NB4 (cell line): ENCODE data around the gene RAD51B.
A peak's percentile ranks its signal among the peaks of the same experiment; 100 is the strongest.

Experiments used
- DNase-seq: peaks from one replicate; pipeline ENCODE4 v3.0.0; 2010; ENCODE audit warnings: low read depth
- H3K4me3 ChIP-seq: one replicate; pipeline ENCODE4 v1.5.1; 2011; ENCODE audit warnings: mild to moderate bottlenecking, low read depth, low read length, moderate library complexity
- CTCF ChIP-seq: IDR thresholded peaks from one replicate; pipeline ENCODE4 v1.5.1; 2012; ENCODE audit warnings: low read depth, low read length
- MYC ChIP-seq: IDR thresholded peaks from 2 replicates; pipeline ENCODE4 v1.6.1; 2011; ENCODE audit warnings: low read depth, low read length
- POLR2A ChIP-seq: IDR thresholded peaks from 2 replicates; pipeline ENCODE4 v1.6.1; 2011; ENCODE audit warnings: mild to moderate bottlenecking; ENCODE audit not compliant: insufficient read length; ENCODE audit errors: extremely low read depth
- TF ChIP-seq, protein P1 (sequence below): IDR thresholded peaks from 2 replicates; pipeline ENCODE4 v1.6.1; 2011; ENCODE audit warnings: low read depth, low read length

The RAD51B gene

GRCh38 chr14:68355415-68355814, 535.8 kb downstream of the RAD51B start:
- no peak overlapping the region for H3K4me3 ChIP-seq
- TF ChIP-seq POLR2A = no peak
- no peak for TF ChIP-seq MYC
- TF ChIP-seq CTCF = no peak
- TF ChIP-seq, protein P1, sequence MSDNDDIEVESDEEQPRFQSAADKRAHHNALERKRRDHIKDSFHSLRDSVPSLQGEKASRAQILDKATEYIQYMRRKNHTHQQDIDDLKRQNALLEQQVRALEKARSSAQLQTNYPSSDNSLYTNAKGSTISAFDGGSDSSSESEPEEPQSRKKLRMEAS = no peak
- DNase-seq = no peak

DNA sequence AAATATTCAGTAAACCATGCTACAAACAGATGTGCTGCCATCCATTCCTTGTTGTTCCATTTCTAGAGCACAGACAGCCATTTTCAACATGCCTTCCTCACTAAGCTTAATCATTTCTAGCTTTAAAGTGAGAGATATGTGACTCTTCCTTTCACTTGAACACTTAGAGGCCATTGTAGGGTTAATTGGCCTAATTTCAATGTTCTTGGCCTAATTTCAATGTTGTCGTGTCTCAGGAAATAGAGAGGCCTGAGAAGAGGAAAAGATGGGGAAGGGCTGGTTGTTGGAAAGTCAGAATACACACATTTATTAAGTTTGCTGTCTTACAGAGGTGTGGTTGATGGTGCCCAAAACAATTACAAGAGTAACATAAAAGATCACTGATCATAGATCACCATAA, 538.2 kb downstream of the RAD51B start:
- H3K4me3 ChIP-seq = no peak overlapping the region
- no peak for DNase-seq
- TF ChIP-seq MYC (no peak), POLR2A (no peak), CTCF (no peak)
- TF ChIP-seq, protein P1 = no peak

DNA sequence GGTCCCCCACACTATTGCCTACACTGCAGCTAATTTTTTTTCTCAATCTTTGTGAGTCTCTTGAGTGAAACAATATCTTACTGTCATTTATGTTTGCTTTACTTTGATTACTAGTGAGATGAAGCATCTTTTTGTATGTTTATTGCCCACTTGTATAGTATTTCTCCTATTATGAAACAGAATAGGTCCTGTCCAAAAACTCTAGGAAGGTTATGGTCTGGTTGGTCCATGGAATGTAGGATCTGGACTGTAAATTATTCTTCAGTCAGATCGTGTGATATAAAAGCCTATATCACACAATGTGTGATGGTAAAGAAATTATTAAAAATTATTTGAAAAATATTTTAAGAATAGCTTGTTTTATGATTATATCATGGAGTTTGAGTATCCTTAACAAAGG, 538.9 kb downstream of the RAD51B start:
- DNase-seq = no peak
- H3K4me3 ChIP-seq = no peak overlapping the region
- TF ChIP-seq POLR2A (no peak), MYC (no peak), CTCF (no peak)
- TF ChIP-seq, protein P1 = no peak

GRCh38 chr14:68359022-68359836, 539.6 kb downstream of the RAD51B start:
- no peak for TF ChIP-seq CTCF
- TF ChIP-seq POLR2A = no peak
- no peak for TF ChIP-seq MYC
- peak; percentile 10 for DNase-seq
- H3K4me3 ChIP-seq = no peak overlapping the region

DNA sequence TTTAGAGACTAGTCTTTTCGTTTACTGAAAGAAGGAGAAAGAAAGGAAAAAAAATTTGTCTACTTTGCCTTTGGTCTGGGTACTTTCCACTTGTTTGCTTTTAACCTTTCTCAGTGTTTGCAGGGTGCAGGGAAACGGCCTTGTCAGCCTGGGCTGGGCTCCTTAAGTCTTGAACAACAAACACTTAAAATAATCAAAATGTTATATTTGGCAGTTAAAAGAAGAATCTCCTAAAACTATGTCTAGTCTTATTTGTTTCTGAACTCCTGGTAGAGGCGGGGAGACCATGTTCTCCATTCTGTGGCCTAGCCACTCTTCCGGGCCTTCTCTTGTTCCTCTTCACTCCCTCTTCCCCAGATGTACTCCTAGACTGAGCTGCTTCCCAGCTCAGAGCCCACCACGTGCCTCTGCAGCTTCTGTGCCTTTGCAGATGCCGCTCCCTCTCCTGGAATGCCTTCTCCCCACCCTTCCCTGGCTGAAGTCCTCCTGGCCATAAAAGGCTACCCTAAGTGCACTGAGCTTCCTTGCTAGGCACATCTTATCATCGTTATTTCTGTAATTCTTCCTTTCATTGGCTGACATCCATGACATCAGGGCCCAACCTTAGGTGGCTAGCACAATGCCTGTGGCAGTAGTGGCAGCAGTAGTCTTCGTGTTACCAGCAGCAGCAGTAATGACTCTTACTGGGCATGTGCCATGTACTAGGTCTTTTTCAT, 540.4 kb downstream of the RAD51B start:
- TF ChIP-seq, protein P1 = no peak
- no peak for TF ChIP-seq CTCF
- no peak for TF ChIP-seq MYC
- no peak for TF ChIP-seq POLR2A
- DNase-seq = no peak
- H3K4me3 ChIP-seq = no peak overlapping the region

DNA sequence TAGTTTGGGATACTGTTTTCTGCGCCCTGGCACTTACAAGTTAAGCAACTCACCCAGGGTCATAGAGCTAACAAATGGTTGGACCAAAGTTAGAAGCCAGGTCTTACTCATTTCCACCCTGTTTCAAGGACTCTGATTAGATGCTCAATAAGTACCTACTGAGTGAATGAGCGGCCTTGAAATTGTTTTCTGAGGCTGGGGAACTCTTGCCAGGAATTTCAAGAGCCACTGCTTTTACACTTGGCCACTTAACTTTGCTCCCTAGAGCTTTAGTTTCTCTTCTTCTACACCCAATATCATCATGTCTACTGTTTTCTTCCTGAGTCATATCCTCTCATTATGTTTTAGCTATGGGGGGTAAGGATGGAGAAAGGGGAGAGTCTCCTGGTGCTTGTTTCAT, 541.7 kb downstream of the RAD51B start:
- no peak for DNase-seq
- TF ChIP-seq MYC = no peak
- TF ChIP-seq CTCF = no peak
- TF ChIP-seq POLR2A = no peak
- TF ChIP-seq, protein P1 = no peak
- H3K4me3 ChIP-seq = no peak overlapping the region
